Fibroblast of peridontal ligament (primary cell): ENCODE data around the gene PARD3.
"Not testable (repeated sequence)": the region's sequence is repeated elsewhere in the genome, so short reads cannot be mapped to it uniquely, and the experiment has no call there.

ENCODE experiments used
- DNase-seq: peaks from one replicate; pipeline ENCODE4 v3.0.0-alpha.2; 2010; ENCODE audit errors: extremely low read depth

Gene PARD3

GRCh38 chr10:34715511-34716187 lies 99.4 kb downstream of the PARD3 start:
- DNase-seq: no peak

GRCh38 chr10:34713875-34714274 lies 101.2 kb downstream of the PARD3 start:
- DNase-seq: no peak

GRCh38 chr10:34711500-34711899 lies 103.6 kb downstream of the PARD3 start:
- DNase-seq: no peak

- peak; percentile 79 for DNase-seq
These were observed 104.7 kb downstream of the PARD3 start for GRCh38 chr10:34710391-34710751.

GRCh38 chr10:34709637-34710390 lies 105.3 kb downstream of the PARD3 start:
- DNase-seq: no peak

GRCh38 chr10:34707656-34708055 lies 107.4 kb downstream of the PARD3 start:
- peak; percentile 54 for DNase-seq

- DNase-seq: not testable (repeated sequence)
These were observed 108.1 kb downstream of the PARD3 start for GRCh38 chr10:34706992-34707391.

GRCh38 chr10:34706147-34706546 lies 108.9 kb downstream of the PARD3 start:
- DNase-seq: no peak

GRCh38 chr10:34705563-34705962 lies 109.5 kb downstream of the PARD3 start:
- no peak for DNase-seq

- DNase-seq: no peak
These were observed 110.4 kb downstream of the PARD3 start for GRCh38 chr10:34704526-34705184.

GRCh38 chr10:34702982-34703381 lies 112.1 kb downstream of the PARD3 start:
- no peak for DNase-seq

- DNase-seq: no peak
These were observed 112.8 kb downstream of the PARD3 start for GRCh38 chr10:34702093-34702937.

GRCh38 chr10:34701194-34701593 lies 113.9 kb downstream of the PARD3 start:
- no peak for DNase-seq

GRCh38 chr10:34700752-34701151 lies 114.3 kb downstream of the PARD3 start:
- DNase-seq: not testable (repeated sequence)

GRCh38 chr10:34699904-34700517 lies 115.1 kb downstream of the PARD3 start:
- DNase-seq: no peak

- DNase-seq: peak; percentile 88
These were observed 116.1 kb downstream of the PARD3 start for GRCh38 chr10:34698979-34699378.

GRCh38 chr10:34698248-34698831 lies 116.8 kb downstream of the PARD3 start:
- DNase-seq: no peak

GRCh38 chr10:34697351-34698247 lies 117.5 kb downstream of the PARD3 start:
- no peak for DNase-seq

GRCh38 chr10:34696423-34696822 lies 118.7 kb downstream of the PARD3 start:
- DNase-seq: peak; percentile 73
